ENCODE data around the gene TGFB2.
A peak's percentile ranks its signal among the peaks of the same experiment; 100 is the strongest.

Gene TGFB2

DNA sequence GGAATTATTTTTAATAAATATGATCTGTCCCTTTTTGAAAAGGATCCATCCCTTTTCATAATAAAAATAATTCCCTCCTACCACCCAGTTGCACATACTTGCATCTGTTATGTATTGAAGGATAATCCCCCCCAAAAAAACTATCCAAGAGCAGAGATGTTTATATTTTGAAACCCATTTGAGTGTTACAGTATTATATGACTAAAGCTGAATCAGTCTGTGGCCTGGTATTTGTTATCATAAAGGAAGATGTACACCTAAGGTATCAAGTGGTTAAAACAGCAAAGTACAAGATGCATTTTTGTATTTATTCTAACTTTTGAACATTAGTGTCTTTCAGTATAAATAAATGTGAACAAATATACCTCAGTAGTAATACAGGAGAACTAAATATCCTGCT is 12.7 kb upstream of the TGFB2 start:
- no peak for DNase-seq (ENCODE audit: low spot score)

DNA sequence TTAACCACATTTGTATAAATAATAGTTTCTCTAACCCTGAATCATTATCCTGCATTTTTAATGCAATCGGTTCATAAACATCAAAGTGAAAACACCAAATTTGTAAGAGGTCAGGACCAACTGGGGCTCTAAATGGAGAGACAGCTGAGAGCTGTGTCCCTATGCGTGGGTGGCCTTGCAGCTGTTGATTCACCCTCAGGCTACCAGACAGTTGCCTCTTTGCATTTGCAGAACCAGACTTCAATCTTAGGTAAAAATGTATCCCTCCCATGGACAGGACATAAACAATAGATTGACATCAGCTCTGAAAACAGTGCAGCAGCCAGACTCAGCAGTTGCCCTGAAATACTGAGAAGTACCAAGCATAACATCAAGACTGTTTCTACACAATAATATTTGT is 8.8 kb upstream of the TGFB2 start:
- DNase-seq (ENCODE audit: low spot score): no peak

DNA sequence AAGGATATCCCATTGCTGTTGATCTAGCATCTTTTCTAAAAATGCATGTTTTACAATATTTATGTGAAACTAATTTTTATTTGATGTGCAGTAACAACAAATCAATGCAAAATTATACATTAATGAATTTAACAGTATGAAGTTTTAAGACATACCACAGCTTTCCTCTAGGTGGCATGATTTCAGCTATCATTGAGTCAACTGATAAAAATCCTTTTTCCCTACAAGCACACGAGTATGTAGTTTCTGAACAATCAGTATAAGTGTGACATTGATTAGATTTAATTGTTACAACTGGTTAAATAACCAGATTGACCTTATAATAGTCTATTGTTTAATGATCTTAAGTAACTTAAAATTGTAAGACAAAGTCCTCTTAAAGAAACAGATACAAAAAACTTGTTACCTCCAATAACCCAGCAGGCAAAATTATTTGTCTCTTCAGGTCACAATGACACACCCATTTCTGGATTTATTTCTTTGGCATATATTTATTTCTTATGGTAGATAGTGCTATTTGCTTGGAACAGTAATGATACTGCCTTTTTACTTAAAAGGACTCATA is 5.8 kb upstream of the TGFB2 start:
- DNase-seq (ENCODE audit: low spot score): no peak

DNA sequence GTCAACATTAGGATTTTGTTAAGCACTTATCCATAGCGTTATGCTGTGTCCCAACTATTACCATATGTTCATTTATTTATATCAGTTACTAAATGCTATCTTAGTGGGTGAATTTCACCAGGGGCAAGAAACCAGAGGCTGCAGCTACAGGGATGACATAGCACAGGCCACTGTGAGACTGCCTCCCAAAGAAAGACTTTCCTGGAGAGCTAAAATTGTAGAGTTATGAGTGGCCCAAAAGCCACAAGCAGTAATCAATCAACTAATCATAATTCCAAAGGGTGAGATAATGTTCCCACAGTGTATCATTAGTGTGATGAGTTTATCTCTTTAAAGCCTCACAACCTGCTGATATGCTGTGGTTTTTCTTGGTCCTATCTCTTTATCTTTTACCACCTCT is 3.8 kb upstream of the TGFB2 start:
- DNase-seq (ENCODE audit: low spot score): no peak

DNA sequence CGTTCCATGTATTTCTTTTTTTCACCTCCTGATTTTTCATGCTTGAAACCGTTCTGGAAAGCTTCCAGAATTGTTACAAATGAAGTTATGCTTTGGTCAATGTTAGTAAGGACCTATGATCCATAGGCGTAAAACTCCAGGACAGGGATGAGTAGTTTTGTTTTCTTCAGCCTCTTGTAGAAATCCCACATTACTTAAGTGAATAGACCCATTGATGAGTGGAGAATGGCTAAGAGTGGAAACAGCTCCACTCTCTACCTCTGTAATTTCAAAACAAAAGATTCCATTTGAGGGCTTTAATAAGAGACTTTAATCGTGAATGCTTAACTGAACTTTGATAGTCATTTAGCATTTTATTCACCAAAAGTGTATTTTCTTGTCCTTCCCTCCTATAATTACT is 3.0 kb upstream of the TGFB2 start:
- no peak for DNase-seq (ENCODE audit: low spot score)

DNA sequence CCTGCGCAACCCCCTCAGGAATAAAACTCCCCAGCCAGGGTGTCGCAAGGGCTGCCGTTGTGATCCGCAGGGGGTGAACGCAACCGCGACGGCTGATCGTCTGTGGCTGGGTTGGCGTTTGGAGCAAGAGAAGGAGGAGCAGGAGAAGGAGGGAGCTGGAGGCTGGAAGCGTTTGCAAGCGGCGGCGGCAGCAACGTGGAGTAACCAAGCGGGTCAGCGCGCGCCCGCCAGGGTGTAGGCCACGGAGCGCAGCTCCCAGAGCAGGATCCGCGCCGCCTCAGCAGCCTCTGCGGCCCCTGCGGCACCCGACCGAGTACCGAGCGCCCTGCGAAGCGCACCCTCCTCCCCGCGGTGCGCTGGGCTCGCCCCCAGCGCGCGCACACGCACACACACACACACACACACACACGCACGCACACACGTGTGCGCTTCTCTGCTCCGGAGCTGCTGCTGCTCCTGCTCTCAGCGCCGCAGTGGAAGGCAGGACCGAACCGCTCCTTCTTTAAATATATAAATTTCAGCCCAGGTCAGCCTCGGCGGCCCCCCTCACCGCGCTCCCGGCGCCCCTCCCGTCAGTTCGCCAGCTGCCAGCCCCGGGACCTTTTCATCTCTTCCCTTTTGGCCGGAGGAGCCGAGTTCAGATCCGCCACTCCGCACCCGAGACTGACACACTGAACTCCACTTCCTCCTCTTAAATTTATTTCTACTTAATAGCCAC is 696 bp downstream of the TGFB2 start:
- peak; percentile 75 for DNase-seq (ENCODE audit: low spot score)

DNA sequence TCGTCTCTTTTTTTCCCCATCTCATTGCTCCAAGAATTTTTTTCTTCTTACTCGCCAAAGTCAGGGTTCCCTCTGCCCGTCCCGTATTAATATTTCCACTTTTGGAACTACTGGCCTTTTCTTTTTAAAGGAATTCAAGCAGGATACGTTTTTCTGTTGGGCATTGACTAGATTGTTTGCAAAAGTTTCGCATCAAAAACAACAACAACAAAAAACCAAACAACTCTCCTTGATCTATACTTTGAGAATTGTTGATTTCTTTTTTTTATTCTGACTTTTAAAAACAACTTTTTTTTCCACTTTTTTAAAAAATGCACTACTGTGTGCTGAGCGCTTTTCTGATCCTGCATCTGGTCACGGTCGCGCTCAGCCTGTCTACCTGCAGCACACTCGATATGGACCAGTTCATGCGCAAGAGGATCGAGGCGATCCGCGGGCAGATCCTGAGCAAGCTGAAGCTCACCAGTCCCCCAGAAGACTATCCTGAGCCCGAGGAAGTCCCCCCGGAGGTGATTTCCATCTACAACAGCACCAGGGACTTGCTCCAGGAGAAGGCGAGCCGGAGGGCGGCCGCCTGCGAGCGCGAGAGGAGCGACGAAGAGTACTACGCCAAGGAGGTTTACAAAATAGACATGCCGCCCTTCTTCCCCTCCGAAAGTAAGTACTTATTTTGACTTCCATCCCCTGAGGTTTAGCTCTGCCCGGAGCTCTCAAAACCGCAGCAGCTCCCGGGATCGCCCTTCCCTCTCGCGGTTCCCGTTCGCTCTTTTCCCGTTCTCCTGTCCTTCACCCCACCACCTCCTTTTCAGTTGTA is 1.5 kb downstream of the TGFB2 start:
- no peak for DNase-seq (ENCODE audit: low spot score)

DNA sequence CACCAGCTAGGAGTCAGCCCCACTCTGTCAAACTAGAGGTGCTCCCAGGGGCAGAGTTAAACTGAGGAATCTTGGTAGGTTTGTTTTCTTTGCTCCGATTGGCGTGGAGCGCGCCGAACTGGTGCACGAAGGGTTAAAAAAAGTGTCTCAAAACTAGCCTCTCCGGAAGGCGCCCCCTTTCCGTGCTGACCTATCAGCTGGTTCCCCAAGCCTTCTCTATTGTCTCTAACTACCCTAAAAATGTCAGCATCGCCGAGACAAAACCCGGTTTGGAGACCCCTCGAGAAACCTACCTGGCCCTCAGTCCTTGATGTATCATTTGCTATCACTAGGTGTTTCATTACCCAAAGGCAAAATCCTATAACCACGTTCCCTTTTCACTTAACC is 2.2 kb downstream of the TGFB2 start:
- DNase-seq (ENCODE audit: low spot score): no peak

DNA sequence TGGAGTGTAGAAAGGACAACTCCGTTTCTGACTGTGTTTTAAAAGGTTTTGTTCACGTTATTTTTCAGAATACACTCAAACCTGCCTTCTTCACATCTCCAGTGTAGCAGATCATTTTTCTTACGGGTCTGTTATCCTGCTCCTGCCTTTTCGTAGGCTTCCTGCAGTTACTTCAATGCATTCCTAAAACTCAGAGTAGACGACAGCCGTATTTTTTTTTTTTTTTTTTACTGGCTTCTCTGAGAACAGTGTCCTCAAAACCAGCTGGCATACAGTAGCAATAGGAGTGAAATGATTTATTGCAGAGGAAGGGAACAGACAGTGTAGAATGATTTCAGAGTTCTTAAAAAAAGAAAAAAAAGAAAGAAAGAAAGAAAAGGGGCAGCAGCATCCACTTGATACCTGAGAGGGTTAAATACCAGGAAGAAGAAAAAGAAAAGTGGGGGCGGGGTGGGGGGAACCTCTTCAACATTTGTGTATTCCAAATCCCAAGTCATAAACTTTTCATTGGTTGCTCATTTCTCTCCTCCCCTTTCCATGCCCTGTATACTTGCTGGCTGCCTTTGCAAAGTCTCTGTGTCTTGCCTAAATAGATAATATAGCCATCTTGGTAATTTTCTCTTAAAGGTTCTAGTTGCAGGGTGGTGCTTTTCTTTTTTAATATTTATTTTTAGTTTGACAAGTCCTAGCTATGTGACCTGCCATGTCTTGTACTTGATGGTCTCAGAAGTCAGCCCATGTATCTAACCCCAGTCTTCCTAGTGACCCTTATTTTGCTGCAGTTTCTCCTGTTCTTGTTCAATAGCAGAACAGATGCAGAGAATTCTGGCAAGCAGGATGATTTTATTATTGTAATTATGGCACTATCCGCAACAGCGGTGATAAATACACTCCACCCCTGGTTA is 2.8 kb downstream of the TGFB2 start:
- DNase-seq (ENCODE audit: low spot score): no peak

DNA sequence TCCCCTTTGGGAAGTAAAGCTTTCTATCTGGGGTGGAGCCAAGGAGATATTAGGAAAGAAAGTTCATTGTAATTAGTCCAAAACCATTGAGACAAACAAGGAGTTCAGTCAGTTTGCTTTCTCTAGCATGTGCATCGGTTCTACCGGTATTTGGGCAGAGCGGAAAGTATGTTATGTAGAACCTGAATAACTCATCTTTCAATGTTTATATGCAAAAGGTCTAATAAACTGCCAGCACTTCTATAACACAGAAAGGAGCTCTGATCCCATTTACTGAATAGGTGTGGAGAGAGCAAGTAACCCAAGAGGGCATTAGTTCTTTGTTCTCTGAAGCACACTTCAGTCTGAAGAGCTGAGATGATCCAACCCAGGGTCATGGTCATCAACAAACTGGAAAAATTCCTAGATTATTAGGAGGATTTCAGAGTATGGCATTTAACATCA is 3.5 kb downstream of the TGFB2 start:
- DNase-seq (ENCODE audit: low spot score): no peak

DNA sequence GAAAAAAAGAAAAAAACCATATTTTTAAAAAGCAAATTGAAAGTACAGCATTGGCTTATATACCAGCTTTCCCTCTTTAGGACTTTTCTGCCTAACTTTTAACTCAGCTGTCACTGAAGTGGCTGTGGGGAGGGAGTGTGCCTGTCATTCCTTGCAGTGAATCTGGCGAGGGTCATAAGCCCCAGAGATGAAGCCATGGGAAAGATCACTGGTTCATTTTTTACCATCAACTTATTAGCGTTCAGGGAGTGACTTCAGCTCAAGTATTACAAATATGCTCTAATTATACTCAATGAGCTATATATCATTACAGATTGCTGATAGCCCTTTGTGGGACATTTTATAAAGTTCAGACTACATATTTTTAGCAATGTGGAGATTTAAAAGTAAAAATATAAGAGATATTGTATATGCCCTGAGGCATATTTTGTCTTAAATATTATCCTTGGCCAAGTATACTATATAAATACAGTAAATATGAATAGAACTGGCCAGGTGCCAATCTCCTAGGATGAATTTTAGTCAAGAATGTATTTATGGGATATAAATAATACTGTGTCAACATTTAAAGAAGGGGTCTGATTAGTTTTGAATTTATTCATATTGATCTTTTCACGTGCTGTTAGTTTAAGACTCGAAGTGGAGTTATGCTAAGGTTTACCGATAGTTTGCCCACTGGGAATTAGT is 4.4 kb downstream of the TGFB2 start:
- no peak for DNase-seq (ENCODE audit: low spot score)

DNA sequence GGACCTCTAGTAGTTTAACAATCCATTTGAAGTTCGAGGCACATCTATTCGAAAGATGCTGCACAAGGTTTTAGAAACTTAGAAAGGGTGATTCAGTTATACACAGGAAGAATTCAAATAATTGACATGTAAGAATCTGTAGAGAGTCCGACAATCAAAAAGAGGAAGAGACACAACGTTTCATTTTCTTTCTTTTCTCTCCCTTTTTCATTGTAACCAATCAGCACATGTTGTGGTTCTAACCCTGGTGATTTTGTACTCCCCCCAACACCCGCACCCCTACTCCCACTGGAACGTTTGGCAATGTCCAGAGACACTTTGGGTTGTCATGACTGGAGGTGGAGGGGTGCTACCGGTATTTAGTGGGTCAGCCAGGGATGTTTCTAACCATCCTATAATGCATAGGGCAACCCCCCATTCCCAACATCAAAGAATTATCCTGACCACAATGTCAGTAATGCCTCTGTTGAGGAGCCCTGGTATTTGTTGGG is 4.9 kb downstream of the TGFB2 start:
- no peak for DNase-seq (ENCODE audit: low spot score)

DNA sequence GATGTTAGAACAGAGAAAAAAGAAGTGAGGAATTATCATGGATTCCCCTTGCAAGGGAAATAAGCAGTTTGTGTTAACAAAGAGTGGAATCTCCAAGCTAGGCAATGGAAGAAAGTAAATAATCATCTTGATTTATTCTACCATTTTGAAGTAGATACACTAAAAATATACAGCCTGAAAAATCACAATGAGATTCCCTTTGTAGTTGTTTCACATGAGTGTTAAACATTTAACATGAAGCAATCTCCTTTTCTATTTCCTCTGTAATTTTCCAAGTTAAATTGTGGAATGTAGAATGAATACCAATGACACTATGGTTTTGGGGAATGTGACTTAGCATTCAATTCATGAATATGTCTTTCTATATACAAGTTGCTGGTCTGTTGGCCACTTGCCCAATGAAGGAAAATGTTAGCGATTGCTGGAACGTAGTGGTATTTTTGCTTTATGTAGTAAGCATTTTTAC is 5.7 kb downstream of the TGFB2 start:
- no peak for DNase-seq (ENCODE audit: low spot score)

DNA sequence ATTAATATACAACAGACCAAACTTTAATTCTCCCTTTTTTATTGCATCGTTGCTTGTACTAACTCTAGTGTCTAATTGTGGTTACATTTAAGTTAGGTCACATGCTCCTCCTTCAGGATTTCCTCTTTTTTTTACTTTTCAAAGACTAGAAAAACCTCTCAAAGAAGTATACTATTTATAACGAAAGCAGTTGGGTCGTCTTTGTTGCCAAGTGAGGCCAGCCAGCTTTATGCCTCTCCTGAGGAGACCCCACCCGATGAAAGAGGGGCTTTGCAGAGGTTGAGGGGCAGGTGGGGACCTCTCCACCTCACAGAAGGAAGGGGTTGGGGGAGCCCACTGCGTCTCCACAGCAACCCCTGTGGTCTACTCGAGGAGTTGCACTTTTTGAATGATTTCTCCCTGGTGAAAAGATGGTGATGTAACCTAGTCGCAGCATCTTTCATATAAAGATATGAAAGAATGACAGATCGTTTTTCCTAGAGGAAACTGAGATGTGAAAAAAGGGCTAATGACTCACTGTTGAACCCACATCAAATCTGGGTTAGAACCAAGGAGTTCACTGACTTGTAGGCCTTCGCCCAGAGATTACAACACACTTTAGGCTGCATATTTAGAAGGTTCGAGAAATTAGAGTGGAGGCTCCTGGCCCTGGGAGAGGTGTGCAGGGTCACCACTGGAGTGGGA is 6.4 kb downstream of the TGFB2 start:
- no peak for DNase-seq (ENCODE audit: low spot score)

DNA sequence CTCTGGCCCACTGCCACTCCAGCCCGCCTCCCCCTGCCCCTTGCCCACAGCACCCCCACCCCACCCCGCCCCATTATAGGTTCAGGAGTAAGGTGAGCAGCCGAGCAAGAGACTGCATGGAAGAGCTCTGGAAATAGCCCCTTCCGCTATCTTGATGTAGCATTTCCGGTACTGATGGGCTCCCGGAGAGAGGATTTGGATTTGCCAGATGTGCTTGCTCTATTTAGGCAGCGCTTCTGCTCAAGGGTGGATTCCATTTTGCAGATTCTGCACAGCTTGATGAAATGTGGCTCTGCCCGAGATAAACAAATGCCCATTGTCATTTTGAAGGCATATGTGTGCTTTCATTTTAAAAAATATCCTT is 6.9 kb downstream of the TGFB2 start:
- no peak for DNase-seq (ENCODE audit: low spot score)

DNA sequence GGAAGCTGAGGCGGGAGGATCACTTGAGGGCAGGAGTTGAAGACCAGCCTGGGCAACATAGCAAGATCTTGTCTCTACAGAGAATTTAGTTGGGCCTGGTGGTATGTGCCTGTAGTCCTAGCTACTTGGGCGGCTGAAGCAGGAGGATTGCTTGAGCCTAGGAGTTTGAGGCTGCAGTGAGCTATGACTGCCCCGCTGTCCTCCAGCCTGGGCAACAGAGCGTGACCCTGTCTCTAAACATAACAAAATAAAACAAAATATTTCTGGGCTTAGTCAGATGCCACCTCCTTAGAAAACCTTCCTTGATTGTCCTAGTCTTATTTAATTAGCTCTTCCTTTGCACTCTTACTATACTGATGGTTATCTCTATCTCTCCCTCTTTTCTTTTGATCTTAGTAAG is 8.5 kb downstream of the TGFB2 start:
- DNase-seq (ENCODE audit: low spot score): no peak

DNA sequence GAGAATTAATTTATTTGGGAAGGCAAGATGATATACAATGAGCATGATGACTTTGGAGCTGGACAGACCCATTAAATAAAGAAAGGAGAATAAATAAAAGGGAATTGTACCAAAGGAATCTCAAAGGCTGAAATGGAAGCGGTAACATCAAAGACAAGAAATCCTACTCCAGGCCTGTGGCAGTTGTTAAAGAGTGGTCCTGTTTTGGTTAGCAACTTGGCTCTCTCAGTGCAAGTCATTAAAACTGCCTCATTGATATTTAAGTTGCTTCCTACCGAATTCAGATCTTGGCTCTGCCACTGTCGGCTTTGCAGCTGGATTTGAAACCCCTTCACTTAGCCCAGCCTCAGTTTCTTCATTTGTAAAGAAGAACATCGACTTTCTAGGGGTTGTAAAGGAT is 10.1 kb downstream of the TGFB2 start:
- DNase-seq (ENCODE audit: low spot score): no peak

DNA sequence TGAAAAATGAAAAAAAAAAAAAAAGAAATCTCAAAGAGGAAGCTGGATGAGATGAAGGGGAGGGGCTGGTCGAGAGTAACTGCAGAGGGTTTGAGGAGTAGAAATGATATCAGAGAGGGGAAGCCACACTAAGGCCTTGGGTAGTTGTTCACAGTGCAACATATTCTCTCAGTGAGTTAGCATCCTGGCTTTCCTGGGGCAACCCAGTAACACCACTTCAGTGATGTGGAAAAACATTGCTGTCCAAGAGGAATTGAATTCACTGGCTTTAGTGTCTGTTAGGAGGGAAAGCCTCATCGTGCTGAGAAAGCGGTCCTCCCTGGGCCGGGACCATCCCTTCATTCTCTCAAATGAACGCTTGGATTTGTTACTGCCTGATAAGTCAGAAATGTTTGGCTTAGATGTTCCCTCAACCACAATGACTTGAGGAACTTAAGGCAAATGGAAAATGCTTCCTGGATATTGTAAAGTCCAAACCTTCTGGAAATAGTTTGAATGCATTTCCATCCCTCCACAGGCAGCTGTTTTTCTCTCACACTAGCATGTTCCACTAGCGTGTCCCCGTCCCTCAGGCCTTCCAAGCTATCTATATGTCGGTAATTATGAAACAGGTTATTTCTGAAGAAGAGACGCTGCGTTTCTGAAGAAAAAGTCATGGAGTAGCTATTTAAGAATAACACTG is 12.2 kb downstream of the TGFB2 start:
- DNase-seq (ENCODE audit: low spot score): no peak

DNA sequence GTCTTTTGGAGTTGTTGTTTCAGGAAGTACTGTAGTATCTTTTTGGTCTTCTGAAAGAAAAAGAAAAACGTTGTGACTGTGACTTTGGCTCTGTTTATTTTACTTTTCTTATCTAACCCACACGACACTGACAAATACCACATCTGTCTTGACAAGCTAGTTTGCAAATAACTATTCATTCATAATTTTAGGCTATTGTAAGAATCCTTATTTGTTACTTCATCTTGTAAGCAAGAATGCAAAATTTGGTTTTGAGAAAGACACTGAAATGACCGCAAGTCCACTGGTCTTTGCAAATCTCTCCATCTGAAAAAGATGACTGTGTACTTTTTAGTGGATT is 12.7 kb downstream of the TGFB2 start:
- DNase-seq (ENCODE audit: low spot score): no peak

DNA sequence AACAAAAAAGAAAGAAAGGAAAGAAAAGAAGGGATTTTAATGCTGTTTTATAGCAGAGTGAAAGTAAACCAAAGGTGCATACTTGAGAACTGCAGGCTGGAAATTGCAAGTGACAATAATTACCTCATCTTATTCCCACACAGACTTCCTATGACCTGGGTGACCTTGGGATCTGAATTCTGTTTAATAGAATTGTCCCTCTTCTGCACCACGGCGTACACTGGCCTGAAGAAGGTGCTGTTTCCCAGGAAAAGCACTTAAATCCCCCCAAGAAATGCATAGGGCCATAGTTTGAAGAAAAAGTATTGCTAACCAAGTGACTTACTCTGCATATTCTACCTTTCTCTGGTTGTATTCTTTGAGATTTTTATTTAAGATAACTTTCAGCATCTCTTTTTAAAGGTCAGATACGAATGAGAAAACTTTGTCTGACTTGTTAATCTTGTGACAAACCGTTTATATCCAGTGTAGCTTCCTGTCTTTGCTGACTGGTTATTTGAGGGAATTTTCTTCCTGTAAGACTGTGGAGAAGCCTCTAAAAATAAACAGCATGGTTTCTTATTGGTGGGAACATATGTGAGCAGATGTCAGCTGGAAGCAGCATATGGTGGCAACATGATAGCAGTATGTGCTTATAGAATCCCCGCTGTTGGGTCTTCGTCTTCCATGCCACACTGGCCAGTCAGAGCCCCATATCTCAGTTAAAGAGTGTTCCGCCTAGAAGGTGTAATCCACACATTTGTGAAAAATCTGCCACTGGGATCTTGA is 16.3 kb downstream of the TGFB2 start:
- no peak for DNase-seq (ENCODE audit: low spot score)
